CD4-positive, CD25-positive, alpha-beta regulatory T cell (primary cell): Measurements from ENCODE around the gene PRKX. TPM values are rescaled to one million over a fixed set of nuclear protein-coding genes. Genes with fewer than 3 reads are reported as not detected.
"Not testable (repeated sequence)": the region's sequence is repeated elsewhere in the genome, so short reads cannot be mapped to it uniquely, and the experiment has no call there.

ENCODE experiments used
- ATAC-seq, 2 donors: fragments of 150-1000 bp; cut with Tn5 transposase; one replicate each; pipeline ENCODE4 v1.10.0; 2021; ENCODE audit warnings: low read depth in 2 of 2, moderate number of reproducible peaks in 2 of 2, moderate library complexity in 1 of 2
- DNase-seq, 3 donors: peaks; one replicate each; pipeline versions ENCODE4 v3.0.0 to v3.0.0-alpha.2; 2012 to 2022; ENCODE audit warnings: mixed read lengths in 1 of 3
- H3K27ac ChIP-seq: one replicate; pipeline ENCODE4 v1.7.0; 2013; ENCODE audit warnings: mild to moderate bottlenecking, low read length; ENCODE audit not compliant: insufficient read depth, poor library complexity, severe bottlenecking
- H3K27me3 ChIP-seq: one replicate; pipeline ENCODE4 v1.7.0; 2013; ENCODE audit warnings: low read length; ENCODE audit not compliant: control insufficient read depth, insufficient read depth
- H3K36me3 ChIP-seq: one replicate; pipeline ENCODE4 v1.7.0; 2013; ENCODE audit warnings: mild to moderate bottlenecking, low read length, moderate library complexity; ENCODE audit not compliant: control insufficient read depth, insufficient read depth
- H3K4me1 ChIP-seq: 2 replicates; pipeline ENCODE4 v1.7.0; 2013; ENCODE audit warnings: mild to moderate bottlenecking, low read length; ENCODE audit not compliant: insufficient read depth, control insufficient read depth, poor library complexity, severe bottlenecking
- H3K4me3 ChIP-seq: one replicate; pipeline ENCODE4 v1.7.0; 2013; ENCODE audit warnings: low read depth, mild to moderate bottlenecking, low read length, moderate library complexity
- H3K9me3 ChIP-seq, 2 experiments: 1 replicate in 1 of 2; 2 replicates in 1 of 2; pipeline ENCODE4 v1.7.0; 2013; ENCODE audit warnings: low read length in 2 of 2, mild to moderate bottlenecking in 1 of 2, moderate library complexity in 1 of 2; ENCODE audit not compliant: control insufficient read depth in 2 of 2
- H3K27ac Mint-ChIP-seq, 3 donors: one replicate each; pipeline ENCODE4 v1.8.0; 2020 to 2022; ENCODE audit warnings: mild to moderate bottlenecking in 3 of 3, mixed read lengths in 3 of 3, moderate library complexity in 2 of 3
- H3K27me3 Mint-ChIP-seq: one replicate; pipeline ENCODE4 v1.8.0; 2022; ENCODE audit warnings: mild to moderate bottlenecking, mixed read lengths
- H3K36me3 Mint-ChIP-seq: one replicate; pipeline ENCODE4 v1.8.0; 2020; ENCODE audit warnings: mixed read lengths
- H3K4me1 Mint-ChIP-seq, 4 donors: one replicate each; pipeline ENCODE4 v1.8.0; 2020 to 2022; ENCODE audit warnings: mixed read lengths in 4 of 4, mild to moderate bottlenecking in 1 of 4
- H3K4me3 Mint-ChIP-seq, 4 donors: one replicate each; pipeline ENCODE4 v1.8.0; 2020 to 2022; ENCODE audit warnings: mild to moderate bottlenecking in 4 of 4, mixed read lengths in 4 of 4, moderate library complexity in 3 of 4
- H3K9me3 Mint-ChIP-seq, 7 donors: one replicate each; pipeline ENCODE4 v1.8.0; 2020 to 2022; ENCODE audit warnings: mixed read lengths in 7 of 7, mild to moderate bottlenecking in 3 of 7, moderate library complexity in 2 of 7
- polyA plus RNA-seq, 4 donors: library from polyadenylated mRNA; unstranded; fragments of 300-500 nt; fragmentation: Illumina TruSeq; gene quantifications; one replicate each; pipeline ENCODE4 v1.2.3, GENCODE V29; 2021
- total RNA-seq: library from RNA; stranded (reverse); gene quantifications from one replicate; pipeline ENCODE4 v1.2.3, GENCODE V29; 2022

PRKX gene
- total and polyA plus RNA-seq, 5 donors from 2014 or later, result 47.5 to 103 (median 57.5) TPM

DNA sequence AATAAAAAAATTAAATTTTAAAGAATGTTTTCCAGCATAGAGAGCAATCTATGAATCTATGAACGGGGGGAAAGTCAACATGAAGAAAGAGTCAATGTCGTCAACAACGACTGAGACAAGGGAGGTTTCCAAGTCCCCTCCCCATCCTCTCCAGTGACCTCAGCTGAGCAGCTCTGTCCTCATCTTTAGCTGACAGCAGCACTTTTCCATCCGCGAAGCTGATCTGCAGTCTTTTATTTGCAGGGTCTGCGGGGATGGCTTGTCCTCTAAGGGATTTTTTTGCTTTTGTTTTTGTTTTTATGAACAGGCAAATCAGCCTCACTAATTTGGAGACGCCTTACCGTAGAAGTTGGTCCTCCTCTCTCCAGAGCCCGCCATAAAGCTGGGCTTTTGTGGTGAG is 46.5 kb downstream of the PRKX start:
- no peaks in the 10 kb centered on the region for H3K9me3 Mint-ChIP-seq
- H3K9me3 ChIP-seq, result no peaks in the 10 kb centered on the region

DNA sequence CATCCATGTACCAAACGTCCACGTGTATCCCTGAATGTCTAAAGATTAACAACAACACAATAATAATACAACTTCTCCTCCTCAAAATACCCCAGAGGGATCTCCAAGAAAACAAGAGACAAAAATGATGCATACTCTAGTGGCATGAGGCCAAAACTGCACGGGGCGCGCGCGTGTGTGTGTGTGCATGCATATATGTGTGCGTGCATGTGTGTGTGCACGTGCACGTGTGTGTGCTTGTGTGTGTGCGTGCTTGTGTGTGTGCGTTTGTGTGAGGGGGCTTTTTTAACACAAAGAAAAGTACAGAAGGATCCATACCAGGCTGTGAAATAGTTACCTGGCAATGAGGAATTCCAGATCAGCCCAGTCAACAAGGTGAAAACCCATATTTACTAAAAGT is 48.5 kb downstream of the PRKX start:
- DNase-seq (no peak), ATAC-seq (no peak)
- no peaks in the 10 kb centered on the region for H3K27me3 Mint-ChIP-seq
- H3K36me3 Mint-ChIP-seq, result peaks cover 36% of the 10 kb centered on the region
- H3K4me3 Mint-ChIP-seq, result no peak overlapping the region
- no peaks in the 10 kb centered on the region for H3K9me3 Mint-ChIP-seq
- H3K4me3 ChIP-seq, result no peak overlapping the region
- no peaks in the 10 kb centered on the region for H3K9me3 ChIP-seq
- H3K36me3 ChIP-seq, result peaks cover 26% of the 10 kb centered on the region
- H3K27ac Mint-ChIP-seq, result peak overlapping the region in 1 of 3 donors; percentile 60
- no peaks in the 10 kb centered on the region for H3K4me1 ChIP-seq
- no peak overlapping the region for H3K27ac ChIP-seq
- H3K27me3 ChIP-seq, result no peaks in the 10 kb centered on the region
- peaks cover 0 to 16% (median 5%) of the 10 kb centered on the region in 4 donors for H3K4me1 Mint-ChIP-seq

More for the DNA sequence above, 46.5 kb downstream of the PRKX start:
- no peak overlapping the region for H3K4me3 ChIP-seq
- ATAC-seq (no peak), DNase-seq (no peak)
- no peaks in the 10 kb centered on the region for H3K27me3 Mint-ChIP-seq
- H3K36me3 ChIP-seq, result peaks cover 31% of the 10 kb centered on the region
- H3K4me1 Mint-ChIP-seq, result peaks cover 0 to 12% (median 5%) of the 10 kb centered on the region in 4 donors
- H3K36me3 Mint-ChIP-seq, result peaks cover 31% of the 10 kb centered on the region
- H3K4me1 ChIP-seq, result no peaks in the 10 kb centered on the region
- peak overlapping the region in 1 of 3 donors; percentile 76 for H3K27ac Mint-ChIP-seq
- no peak overlapping the region for H3K4me3 Mint-ChIP-seq
- H3K27ac ChIP-seq, result no peak overlapping the region
- H3K27me3 ChIP-seq, result no peaks in the 10 kb centered on the region

- H3K27me3 ChIP-seq, H3K27ac ChIP-seq, ATAC-seq, H3K4me1 ChIP-seq, H3K9me3 Mint-ChIP-seq, H3K9me3 ChIP-seq, H3K4me3 Mint-ChIP-seq, H3K4me3 ChIP-seq, DNase-seq, H3K27me3 Mint-ChIP-seq: not testable (repeated sequence)
- H3K4me1 Mint-ChIP-seq, result peaks cover 0 to 16% (median 0%) of the 10 kb centered on the region in 4 donors
- peaks cover 17% of the 10 kb centered on the region for H3K36me3 ChIP-seq
- peaks cover 23% of the 10 kb centered on the region for H3K36me3 Mint-ChIP-seq
- H3K27ac Mint-ChIP-seq, result peak overlapping the region in 1 of 3 donors; percentile 83
Measured at GRCh38 chrX:3663576-3664250, 49.7 kb downstream of the PRKX start.

GRCh38 chrX:3659761-3660160 is 53.7 kb downstream of the PRKX start:
- Histone ChIP-seq H3K4me1 (no peaks in the 10 kb centered on the region), H3K9me3 (no peaks in the 10 kb centered on the region), H3K27me3 (no peaks in the 10 kb centered on the region), H3K4me3 (no peak overlapping the region), H3K27ac (no peak overlapping the region), H3K36me3 (peaks cover 25% of the 10 kb centered on the region)
- H3K27me3 Mint-ChIP-seq, result no peaks in the 10 kb centered on the region
- no peak overlapping the region for H3K4me3 Mint-ChIP-seq
- ATAC-seq (no peak), DNase-seq (no peak)
- H3K36me3 Mint-ChIP-seq, result peaks cover 20% of the 10 kb centered on the region
- H3K27ac Mint-ChIP-seq, result no peak overlapping the region
- H3K9me3 Mint-ChIP-seq, result no peaks in the 10 kb centered on the region
- peaks cover 0 to 11% (median 0%) of the 10 kb centered on the region in 4 donors for H3K4me1 Mint-ChIP-seq

DNA sequence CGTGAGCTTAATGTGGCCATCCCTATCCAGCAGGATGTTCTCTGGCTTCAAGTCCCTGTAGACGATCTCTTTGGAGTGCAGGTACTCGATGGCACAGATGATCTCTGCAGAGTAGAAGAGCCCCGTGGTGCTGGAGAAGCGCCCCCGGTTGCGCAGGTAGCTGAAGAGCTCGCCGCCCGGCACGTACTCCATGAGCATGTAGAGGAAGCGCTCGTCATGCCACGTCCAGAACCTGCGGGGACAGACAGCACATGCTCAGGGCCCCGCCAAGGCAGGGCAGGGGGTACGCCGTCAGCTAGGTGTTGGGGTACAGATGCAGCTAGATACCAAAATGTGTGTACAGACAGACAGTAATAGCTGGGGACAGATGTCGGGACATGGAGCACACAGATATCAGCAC is 58.3 kb downstream of the PRKX start:
- no peak overlapping the region for H3K4me3 Mint-ChIP-seq
- peaks cover 0 to 7% (median 4%) of the 10 kb centered on the region in 4 donors for H3K4me1 Mint-ChIP-seq
- no peak for DNase-seq
- H3K36me3 ChIP-seq, result peaks cover 32% of the 10 kb centered on the region
- no peak overlapping the region for H3K4me3 ChIP-seq
- no peaks in the 10 kb centered on the region for H3K9me3 Mint-ChIP-seq
- no peaks in the 10 kb centered on the region for H3K27me3 Mint-ChIP-seq
- H3K27me3 ChIP-seq, result no peaks in the 10 kb centered on the region
- H3K27ac ChIP-seq, result no peak overlapping the region
- no peaks in the 10 kb centered on the region for H3K9me3 ChIP-seq
- no peak overlapping the region for H3K27ac Mint-ChIP-seq
- H3K4me1 ChIP-seq, result no peaks in the 10 kb centered on the region
- ATAC-seq, result no peak
- peaks cover 5% of the 10 kb centered on the region for H3K36me3 Mint-ChIP-seq

DNA sequence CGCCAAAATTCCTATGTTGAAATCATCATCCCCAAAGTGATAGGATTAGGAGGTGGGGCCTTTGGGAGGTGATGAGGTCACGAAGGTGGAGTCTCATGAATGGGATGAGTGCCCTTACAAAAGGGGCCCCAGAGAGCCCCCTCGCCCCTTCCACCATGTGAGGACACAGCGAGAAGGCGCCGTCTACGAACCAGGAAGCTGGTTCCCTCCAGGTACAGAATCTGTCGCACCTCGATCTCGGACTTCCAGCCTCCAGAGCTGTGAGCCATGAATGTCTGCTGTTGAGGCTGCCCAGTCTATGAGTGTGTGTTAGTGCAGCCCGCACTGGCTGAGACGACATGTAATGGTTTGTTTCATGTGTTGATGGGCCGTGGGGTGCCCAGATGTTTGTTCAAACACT is 60.3 kb downstream of the PRKX start:
- Histone ChIP-seq H3K36me3 (peaks cover 29% of the 10 kb centered on the region), H3K4me3 (no peak overlapping the region), H3K9me3 (no peaks in the 10 kb centered on the region), H3K27ac (no peak overlapping the region), H3K27me3 (no peaks in the 10 kb centered on the region), H3K4me1 (no peaks in the 10 kb centered on the region)
- H3K27ac Mint-ChIP-seq, result peak overlapping the region in 1 of 3 donors; percentile 43
- no peaks in the 10 kb centered on the region for H3K9me3 Mint-ChIP-seq
- ATAC-seq (no peak), DNase-seq (no peak)
- no peak overlapping the region for H3K4me3 Mint-ChIP-seq
- no peaks in the 10 kb centered on the region for H3K27me3 Mint-ChIP-seq
- H3K4me1 Mint-ChIP-seq, result peaks cover 0 to 7% (median 5%) of the 10 kb centered on the region in 4 donors
- peaks cover 5% of the 10 kb centered on the region for H3K36me3 Mint-ChIP-seq

GRCh38 chrX:3651277-3651676 is 62.2 kb downstream of the PRKX start:
- Histone ChIP-seq H3K36me3 (peaks cover 29% of the 10 kb centered on the region), H3K4me1 (no peaks in the 10 kb centered on the region), H3K4me3 (no peak overlapping the region), H3K27me3 (no peaks in the 10 kb centered on the region), H3K9me3 (no peaks in the 10 kb centered on the region), H3K27ac (no peak overlapping the region)
- no peak overlapping the region for H3K27ac Mint-ChIP-seq
- peaks cover 14% of the 10 kb centered on the region for H3K36me3 Mint-ChIP-seq
- no peaks in the 10 kb centered on the region for H3K27me3 Mint-ChIP-seq
- peaks cover 0 to 7% (median 5%) of the 10 kb centered on the region in 4 donors for H3K4me1 Mint-ChIP-seq
- peak in 2 of 3 donors; percentile 33 to 55 for DNase-seq
- no peak overlapping the region for H3K4me3 Mint-ChIP-seq
- H3K9me3 Mint-ChIP-seq, result no peaks in the 10 kb centered on the region
- no peak for ATAC-seq

DNA sequence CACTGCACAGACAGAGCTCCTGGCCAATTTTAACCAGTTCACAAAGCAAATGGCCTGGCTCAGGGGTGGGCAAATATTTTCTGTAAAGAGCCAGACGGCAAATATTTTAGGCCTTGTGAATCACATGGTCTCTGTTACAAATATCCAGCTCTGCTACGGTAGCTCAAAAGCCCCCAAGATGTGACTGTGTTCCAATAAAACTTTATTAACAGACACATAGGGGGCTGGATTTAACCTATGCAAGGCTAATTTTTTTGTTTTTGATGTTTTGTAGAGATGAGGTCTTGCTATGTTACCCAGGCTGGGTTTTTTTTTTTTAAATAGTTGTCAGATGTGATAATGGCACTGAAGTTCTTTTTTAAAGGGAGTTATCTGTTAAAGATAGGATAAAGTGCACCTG is 65.4 kb downstream of the PRKX start:
- DNase-seq, result no peak
- Histone ChIP-seq H3K4me1 (no peaks in the 10 kb centered on the region), H3K27ac (no peak overlapping the region), H3K9me3 (no peaks in the 10 kb centered on the region), H3K36me3 (peaks cover 26% of the 10 kb centered on the region), H3K27me3 (no peaks in the 10 kb centered on the region), H3K4me3 (no peak overlapping the region)
- H3K27ac Mint-ChIP-seq, result no peak overlapping the region
- H3K36me3 Mint-ChIP-seq, result peaks cover 42% of the 10 kb centered on the region
- no peak overlapping the region for H3K4me3 Mint-ChIP-seq
- no peak for ATAC-seq
- peaks cover 0 to 7% (median 5%) of the 10 kb centered on the region in 4 donors for H3K4me1 Mint-ChIP-seq
- peaks cover 0 to 3% (median 0%) of the 10 kb centered on the region in 7 donors for H3K9me3 Mint-ChIP-seq
- no peaks in the 10 kb centered on the region for H3K27me3 Mint-ChIP-seq
